ENCODE data around the gene HAGHL. TPM values are rescaled to one million over a fixed set of nuclear protein-coding genes. Genes with fewer than 3 reads are reported as not detected.

HAGHL gene
- total and polyA plus RNA-seq, 2 donors (not counting 3 experiments of a cell fraction or from before 2014, with no cell fraction given) = 6.3 to 6.8 TPM

DNA sequence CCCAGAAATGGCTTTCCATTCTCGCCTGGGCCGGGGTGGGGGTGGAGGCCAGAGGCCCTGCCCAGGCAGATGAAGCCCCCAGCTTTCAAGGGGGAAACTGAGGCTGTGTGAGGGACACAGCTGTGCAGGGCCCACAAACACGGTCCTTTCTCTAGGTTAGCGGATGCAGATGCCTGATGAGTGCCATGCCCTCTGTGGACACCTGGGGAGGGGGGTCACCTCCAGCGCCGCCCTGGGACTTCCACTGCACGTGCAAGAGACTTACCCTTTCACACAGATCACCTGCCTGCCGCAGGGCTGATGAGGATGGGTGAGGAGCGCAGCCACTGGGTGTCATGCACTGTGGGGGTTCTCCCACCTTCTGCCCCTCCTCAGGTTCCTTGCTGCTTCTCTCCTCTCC lies 8.5 kb upstream of the HAGHL start:
- POLR2A ChIA-PET = no interaction called here
- H4K20me1 ChIP-seq (replicated peaks; ENCODE audit: control insufficient read depth, extremely low read depth, insufficient read depth, low read length) = no peaks in the 10 kb centered on the region
- H3K4me1 ChIP-seq (ENCODE audit: control insufficient read depth, extremely low read depth, insufficient read depth, low read length) = peaks cover 24% of the 10 kb centered on the region
- CTCF ChIA-PET = no interaction called here
- H3K9me1 ChIP-seq (replicated peaks; ENCODE audit: control insufficient read depth, extremely low read depth, insufficient read depth, low read length) = no peaks in the 10 kb centered on the region
- H3K36me3 ChIP-seq (ENCODE audit: control insufficient read depth in 2 of 2, extremely low read depth in 1 of 2, insufficient read depth in 2 of 2, low read length in 2 of 2) = no peaks in the 10 kb centered on the region
- H2AFZ ChIP-seq (ENCODE audit: low read depth, low read length) = no peak overlapping the region
- DNase-seq (ENCODE audit: low read depth, low spot score) = no peak
- H3K9ac ChIP-seq (replicated peaks; ENCODE audit: extremely low read depth, insufficient read depth, low read length) = no peak overlapping the region
- no peak for FAIRE-seq
- intact Hi-C loops (cut with micrococcal nuclease) (no loop called here), dilution Hi-C loops (cut with MboI; ENCODE audit: extremely low pct_ligation_motif_present, low sequenced_read_pairs) (no loop called here)
- no peak overlapping the region for H3K4me3 ChIP-seq (replicated peaks in 1 of 3; ENCODE audit: insufficient read depth in 1 of 3, low read depth in 1 of 3, low read length in 3 of 3)
- no peaks in the 10 kb centered on the region for H3K9me3 ChIP-seq (replicated peaks; ENCODE audit: control insufficient read depth, insufficient read depth, low read length)
- no peak for TF ChIP-seq EZH2 (IDR thresholded peaks at IDR 0.05; ENCODE audit: borderline replicate concordance, low read depth, low read length, severe bottlenecking)
- TF ChIP-seq POLR2AphosphoS5 (IDR thresholded peaks at IDR 0.05; ENCODE audit: insufficient read depth, low read depth, low read length) = no peak
- no peak for TF ChIP-seq JUN (IDR thresholded peaks at IDR 0.05; ENCODE audit: borderline replicate concordance, insufficient read depth, insufficient read length, low read depth)
- no peak for TF ChIP-seq MYC (IDR thresholded peaks at IDR 0.05; ENCODE audit: low read depth, low read length)
- TF ChIP-seq, protein P1, sequence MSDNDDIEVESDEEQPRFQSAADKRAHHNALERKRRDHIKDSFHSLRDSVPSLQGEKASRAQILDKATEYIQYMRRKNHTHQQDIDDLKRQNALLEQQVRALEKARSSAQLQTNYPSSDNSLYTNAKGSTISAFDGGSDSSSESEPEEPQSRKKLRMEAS (IDR thresholded peaks at IDR 0.05; ENCODE audit: insufficient read depth, insufficient read length) = no peak
- TF ChIP-seq GATA2 (IDR thresholded peaks at IDR 0.05; ENCODE audit: insufficient read depth, insufficient read length, low read depth, low read length) = no peak
- TF ChIP-seq, protein P2, sequence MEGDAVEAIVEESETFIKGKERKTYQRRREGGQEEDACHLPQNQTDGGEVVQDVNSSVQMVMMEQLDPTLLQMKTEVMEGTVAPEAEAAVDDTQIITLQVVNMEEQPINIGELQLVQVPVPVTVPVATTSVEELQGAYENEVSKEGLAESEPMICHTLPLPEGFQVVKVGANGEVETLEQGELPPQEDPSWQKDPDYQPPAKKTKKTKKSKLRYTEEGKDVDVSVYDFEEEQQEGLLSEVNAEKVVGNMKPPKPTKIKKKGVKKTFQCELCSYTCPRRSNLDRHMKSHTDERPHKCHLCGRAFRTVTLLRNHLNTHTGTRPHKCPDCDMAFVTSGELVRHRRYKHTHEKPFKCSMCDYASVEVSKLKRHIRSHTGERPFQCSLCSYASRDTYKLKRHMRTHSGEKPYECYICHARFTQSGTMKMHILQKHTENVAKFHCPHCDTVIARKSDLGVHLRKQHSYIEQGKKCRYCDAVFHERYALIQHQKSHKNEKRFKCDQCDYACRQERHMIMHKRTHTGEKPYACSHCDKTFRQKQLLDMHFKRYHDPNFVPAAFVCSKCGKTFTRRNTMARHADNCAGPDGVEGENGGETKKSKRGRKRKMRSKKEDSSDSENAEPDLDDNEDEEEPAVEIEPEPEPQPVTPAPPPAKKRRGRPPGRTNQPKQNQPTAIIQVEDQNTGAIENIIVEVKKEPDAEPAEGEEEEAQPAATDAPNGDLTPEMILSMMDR (IDR thresholded peaks at IDR 0.05; ENCODE audit: extremely low read depth in 1 of 2, insufficient read depth in 1 of 2, low read depth in 1 of 2, low read length in 2 of 2) = no peak
- no peak for TF ChIP-seq FOS (IDR thresholded peaks at IDR 0.05; ENCODE audit: borderline replicate concordance, insufficient read depth, low read length)
- TF ChIP-seq POLR2A (IDR thresholded peaks at IDR 0.05; ENCODE audit: low read depth, low read length) = no peak
- no peaks in the 10 kb centered on the region for H3K27me3 ChIP-seq (ENCODE audit: control insufficient read depth in 2 of 2, insufficient read depth in 2 of 2, low read length in 2 of 2)
- H3K27ac ChIP-seq (ENCODE audit: insufficient read depth, low read depth, low read length) = no peak overlapping the region
- H3K4me2 ChIP-seq (ENCODE audit: insufficient read depth, low read length) = no peak overlapping the region
- BruUV-seq (replicated peaks) = no TSS peak
- H3K79me2 ChIP-seq (ENCODE audit: control insufficient read depth, insufficient read depth, low read length) = no peaks in the 10 kb centered on the region
